ENCODE data around the gene SLC35F1.

SLC35F1 gene

DNA sequence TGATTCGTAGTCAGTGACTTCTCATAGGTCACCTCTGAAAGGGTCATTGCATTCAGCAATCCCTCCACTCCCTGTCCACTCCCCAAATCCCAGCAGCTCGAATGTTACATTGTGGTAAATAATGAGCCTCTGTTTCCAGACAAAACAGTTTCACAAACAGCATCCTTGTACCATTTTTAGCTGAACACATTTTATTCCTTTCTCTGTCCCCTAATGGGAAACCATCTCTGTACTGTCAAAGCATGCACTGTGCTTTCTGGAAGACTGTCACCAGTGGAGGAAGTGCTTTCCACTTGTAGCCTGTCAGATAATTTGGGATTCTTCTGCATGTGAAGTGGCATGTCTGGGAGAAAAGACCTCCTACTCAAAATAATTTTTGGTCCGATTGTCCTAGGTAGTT lies 82.0 kb downstream of the SLC35F1 start:
- no peak overlapping the region for H3K4me3 ChIP-seq (ENCODE audit: insufficient read length, low read depth)
- no peak overlapping the region for H3K9ac ChIP-seq (ENCODE audit: insufficient read length, low read depth)
- no peaks in the 10 kb centered on the region for H3K9me3 ChIP-seq (ENCODE audit: insufficient read depth, low read length)
- no peaks in the 10 kb centered on the region for H3K4me1 ChIP-seq (ENCODE audit: insufficient read depth, insufficient read length)
- H3K27me3 ChIP-seq (ENCODE audit: insufficient read depth, insufficient read length) = no peaks in the 10 kb centered on the region
- no peaks in the 10 kb centered on the region for H3K36me3 ChIP-seq (ENCODE audit: insufficient read depth, insufficient read length, low read length)
- TF ChIP-seq ZNF274 (IDR thresholded peaks at IDR 0.05; ENCODE audit: low read depth, low read length) (no peak), YY1 (IDR thresholded peaks at IDR 0.05; ENCODE audit: insufficient read depth, insufficient read length) (no peak), SUZ12 (IDR thresholded peaks at IDR 0.05; ENCODE audit: extremely low read depth, insufficient read depth, insufficient read length) (no peak)
- DNase-seq (ENCODE audit: low read depth, low spot score) = no peak

DNA sequence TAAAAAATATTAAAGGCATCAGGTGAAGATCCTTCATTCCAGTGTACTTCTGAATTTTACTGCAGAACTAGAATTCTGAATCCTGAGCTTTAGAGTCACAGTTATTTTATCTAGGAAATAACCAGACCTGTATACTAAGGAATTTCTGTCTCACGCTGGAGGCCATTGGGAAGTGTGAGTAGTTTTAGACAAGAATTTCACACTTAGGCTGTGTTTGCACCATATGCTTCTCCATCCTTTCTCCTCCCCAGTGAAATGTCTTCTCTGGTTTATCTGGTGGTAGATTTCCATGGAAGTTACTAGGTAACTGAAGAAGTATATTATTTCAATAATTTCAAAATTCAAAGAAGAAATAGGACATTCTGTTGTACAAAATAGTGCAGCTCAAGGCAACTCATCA lies 83.1 kb downstream of the SLC35F1 start:
- Histone ChIP-seq H3K4me1 (ENCODE audit: insufficient read depth, insufficient read length) (no peaks in the 10 kb centered on the region), H3K9me3 (ENCODE audit: insufficient read depth, low read length) (no peaks in the 10 kb centered on the region), H3K4me3 (ENCODE audit: insufficient read length, low read depth) (no peak overlapping the region), H3K36me3 (ENCODE audit: insufficient read depth, insufficient read length, low read length) (no peaks in the 10 kb centered on the region), H3K27me3 (ENCODE audit: insufficient read depth, insufficient read length) (no peaks in the 10 kb centered on the region), H3K9ac (ENCODE audit: insufficient read length, low read depth) (no peak overlapping the region)
- no peak for TF ChIP-seq ZNF274 (IDR thresholded peaks at IDR 0.05; ENCODE audit: low read depth, low read length)
- no peak for TF ChIP-seq SUZ12 (IDR thresholded peaks at IDR 0.05; ENCODE audit: extremely low read depth, insufficient read depth, insufficient read length)
- TF ChIP-seq YY1 (IDR thresholded peaks at IDR 0.05; ENCODE audit: insufficient read depth, insufficient read length) = no peak
- DNase-seq (ENCODE audit: low read depth, low spot score) = no peak

DNA sequence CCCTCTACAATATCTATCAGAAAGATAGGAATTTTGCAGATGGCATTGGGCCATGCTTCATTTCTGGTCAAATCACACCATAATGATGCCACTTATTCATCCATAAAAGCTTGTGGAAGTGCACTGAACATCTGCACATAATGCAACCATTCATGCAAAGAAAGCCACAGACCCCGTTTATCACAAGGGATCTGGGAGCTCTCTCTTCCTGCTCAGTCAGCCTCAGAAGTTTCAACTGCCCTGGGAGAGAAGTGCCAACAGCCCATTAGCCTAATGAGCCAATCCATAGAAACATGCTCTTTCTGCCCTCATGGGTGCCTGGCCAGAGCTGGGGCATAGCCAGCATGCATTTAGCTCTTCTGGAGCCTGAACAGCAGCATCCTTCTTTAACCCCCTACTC lies 85.8 kb downstream of the SLC35F1 start:
- Histone ChIP-seq H3K9me3 (ENCODE audit: insufficient read depth, low read length) (no peaks in the 10 kb centered on the region; the same call in 1 of the 2 replicates), H3K36me3 (ENCODE audit: insufficient read depth, insufficient read length, low read length) (no peaks in the 10 kb centered on the region), H3K27me3 (ENCODE audit: insufficient read depth, insufficient read length) (no peaks in the 10 kb centered on the region), H3K4me1 (ENCODE audit: insufficient read depth, insufficient read length) (no peaks in the 10 kb centered on the region), H3K4me3 (ENCODE audit: insufficient read length, low read depth) (no peak overlapping the region), H3K9ac (ENCODE audit: insufficient read length, low read depth) (no peak overlapping the region)
- TF ChIP-seq YY1 (IDR thresholded peaks at IDR 0.05; ENCODE audit: insufficient read depth, insufficient read length) = no peak
- no peak for TF ChIP-seq ZNF274 (IDR thresholded peaks at IDR 0.05; ENCODE audit: low read depth, low read length)
- no peak for TF ChIP-seq SUZ12 (IDR thresholded peaks at IDR 0.05; ENCODE audit: extremely low read depth, insufficient read depth, insufficient read length)
- no peak for DNase-seq (ENCODE audit: low read depth, low spot score)

DNA sequence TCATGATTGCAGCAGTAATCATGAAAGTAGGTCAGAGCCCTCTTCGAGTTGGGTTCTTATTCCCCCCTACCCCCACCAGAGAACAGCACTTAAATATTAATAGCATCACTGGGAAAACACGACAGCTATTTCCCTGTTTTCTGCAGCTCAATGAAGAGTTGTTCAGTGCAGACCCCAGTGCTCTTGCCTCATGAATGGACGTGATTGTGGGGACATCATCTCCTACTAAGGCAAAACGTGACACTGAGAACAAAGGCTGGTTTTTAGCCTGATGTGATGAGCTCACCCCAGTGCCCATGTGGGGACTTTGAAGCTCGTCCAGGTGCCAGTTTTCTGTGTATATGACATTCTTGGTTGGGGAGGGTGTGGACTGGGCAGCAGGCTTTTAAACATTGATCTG lies 105.9 kb downstream of the SLC35F1 start:
- Histone ChIP-seq H3K36me3 (ENCODE audit: insufficient read depth, insufficient read length, low read length) (no peaks in the 10 kb centered on the region), H3K9me3 (ENCODE audit: insufficient read depth, low read length) (no peaks in the 10 kb centered on the region), H3K9ac (ENCODE audit: insufficient read length, low read depth) (no peak overlapping the region), H3K4me1 (ENCODE audit: insufficient read depth, insufficient read length) (no peaks in the 10 kb centered on the region), H3K4me3 (ENCODE audit: insufficient read length, low read depth) (no peak overlapping the region), H3K27me3 (ENCODE audit: insufficient read depth, insufficient read length) (no peaks in the 10 kb centered on the region)
- DNase-seq (ENCODE audit: low read depth, low spot score) = no peak
- TF ChIP-seq SUZ12 (IDR thresholded peaks at IDR 0.05; ENCODE audit: extremely low read depth, insufficient read depth, insufficient read length) = no peak
- TF ChIP-seq YY1 (IDR thresholded peaks at IDR 0.05; ENCODE audit: insufficient read depth, insufficient read length) = no peak
- TF ChIP-seq ZNF274 (IDR thresholded peaks at IDR 0.05; ENCODE audit: low read depth, low read length) = no peak

DNA sequence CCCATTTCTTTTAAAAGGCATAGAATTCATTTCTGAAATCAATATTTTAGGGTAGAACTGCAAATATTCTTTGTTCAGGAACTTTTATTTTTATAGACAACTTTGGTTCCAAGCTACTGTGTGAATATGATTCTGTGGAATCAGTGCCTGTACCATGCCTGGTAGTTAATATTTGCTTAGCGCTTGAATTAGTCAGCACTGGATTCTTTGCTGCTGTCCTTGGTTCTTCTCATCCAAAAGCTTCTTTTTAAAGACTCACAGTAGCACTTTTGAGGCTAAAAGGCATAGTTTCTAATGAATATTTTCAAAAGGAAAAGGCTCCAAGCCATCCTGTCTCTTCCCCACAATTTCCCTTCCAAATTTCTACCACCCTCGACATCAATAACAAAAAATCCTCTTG lies 109.5 kb downstream of the SLC35F1 start:
- TF ChIP-seq ZNF274 (IDR thresholded peaks at IDR 0.05; ENCODE audit: low read depth, low read length) (no peak), YY1 (IDR thresholded peaks at IDR 0.05; ENCODE audit: insufficient read depth, insufficient read length) (no peak), SUZ12 (IDR thresholded peaks at IDR 0.05; ENCODE audit: extremely low read depth, insufficient read depth, insufficient read length) (no peak)
- DNase-seq (ENCODE audit: low read depth, low spot score) = no peak
- Histone ChIP-seq H3K27me3 (ENCODE audit: insufficient read depth, insufficient read length) (no peaks in the 10 kb centered on the region), H3K9me3 (ENCODE audit: insufficient read depth, low read length) (no peaks in the 10 kb centered on the region), H3K9ac (ENCODE audit: insufficient read length, low read depth) (no peak overlapping the region), H3K4me3 (ENCODE audit: insufficient read length, low read depth) (no peak overlapping the region), H3K36me3 (ENCODE audit: insufficient read depth, insufficient read length, low read length) (no peaks in the 10 kb centered on the region), H3K4me1 (ENCODE audit: insufficient read depth, insufficient read length) (no peaks in the 10 kb centered on the region)

DNA sequence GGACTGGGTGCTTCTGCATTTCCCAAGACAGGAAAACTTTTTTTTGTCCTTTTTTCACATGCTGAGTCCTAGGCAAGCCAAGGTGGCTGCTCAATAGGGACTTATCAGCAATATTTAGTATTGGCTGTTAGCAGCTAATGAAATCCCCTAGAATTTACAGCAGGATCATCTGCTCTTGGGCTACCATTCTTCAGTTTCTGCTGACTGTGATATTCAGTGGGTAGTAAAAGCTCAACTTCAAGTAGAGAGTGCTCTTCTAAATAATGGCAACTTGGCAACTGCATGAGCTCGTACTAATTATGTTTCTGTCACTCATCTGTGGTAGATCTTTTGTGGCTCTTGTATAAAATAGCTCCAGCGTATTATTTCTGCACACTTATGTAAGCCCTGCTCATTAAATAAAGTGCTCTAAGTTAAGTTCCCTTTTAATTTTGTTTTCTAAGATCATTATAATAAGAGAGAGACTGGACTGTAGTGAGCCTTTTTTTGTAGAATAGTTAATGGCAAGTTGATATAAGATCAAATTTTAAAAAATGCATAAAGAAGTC lies 110.3 kb downstream of the SLC35F1 start:
- H3K4me1 ChIP-seq (ENCODE audit: insufficient read depth, insufficient read length) = no peaks in the 10 kb centered on the region
- DNase-seq (ENCODE audit: low read depth, low spot score) = no peak
- no peaks in the 10 kb centered on the region for H3K36me3 ChIP-seq (ENCODE audit: insufficient read depth, insufficient read length, low read length)
- H3K27me3 ChIP-seq (ENCODE audit: insufficient read depth, insufficient read length) = no peaks in the 10 kb centered on the region
- no peak overlapping the region for H3K4me3 ChIP-seq (ENCODE audit: insufficient read length, low read depth)
- no peak for TF ChIP-seq SUZ12 (IDR thresholded peaks at IDR 0.05; ENCODE audit: extremely low read depth, insufficient read depth, insufficient read length)
- TF ChIP-seq ZNF274 (IDR thresholded peaks at IDR 0.05; ENCODE audit: low read depth, low read length) = no peak
- no peak for TF ChIP-seq YY1 (IDR thresholded peaks at IDR 0.05; ENCODE audit: insufficient read depth, insufficient read length)
- no peak overlapping the region for H3K9ac ChIP-seq (ENCODE audit: insufficient read length, low read depth)
- H3K9me3 ChIP-seq (ENCODE audit: insufficient read depth, low read length) = no peaks in the 10 kb centered on the region

DNA sequence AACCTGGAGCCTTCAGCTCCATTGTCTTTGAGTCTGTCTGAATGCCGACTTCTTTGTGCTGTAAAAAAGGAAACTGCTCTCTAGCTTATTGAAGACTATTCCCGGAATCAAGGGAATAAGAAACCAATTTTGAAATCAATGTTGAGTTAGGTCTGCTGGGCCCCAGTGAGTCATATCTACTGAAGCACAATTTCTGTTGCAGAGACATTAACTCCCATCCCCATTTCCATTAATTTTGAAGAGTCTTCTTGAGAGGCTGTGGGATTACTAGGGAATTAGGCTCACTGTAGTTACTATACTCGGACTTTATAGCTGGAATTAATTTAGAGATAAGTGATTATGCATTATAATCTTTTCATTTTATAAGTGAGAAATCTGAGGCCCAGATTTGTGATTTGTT lies 116.7 kb downstream of the SLC35F1 start:
- Histone ChIP-seq H3K4me1 (ENCODE audit: insufficient read depth, insufficient read length) (no peaks in the 10 kb centered on the region), H3K27me3 (ENCODE audit: insufficient read depth, insufficient read length) (no peaks in the 10 kb centered on the region), H3K36me3 (ENCODE audit: insufficient read depth, insufficient read length, low read length) (no peaks in the 10 kb centered on the region), H3K9ac (ENCODE audit: insufficient read length, low read depth) (no peak overlapping the region), H3K9me3 (ENCODE audit: insufficient read depth, low read length) (no peaks in the 10 kb centered on the region), H3K4me3 (ENCODE audit: insufficient read length, low read depth) (no peak overlapping the region)
- no peak for DNase-seq (ENCODE audit: low read depth, low spot score)
- TF ChIP-seq SUZ12 (IDR thresholded peaks at IDR 0.05; ENCODE audit: extremely low read depth, insufficient read depth, insufficient read length) (no peak), ZNF274 (IDR thresholded peaks at IDR 0.05; ENCODE audit: low read depth, low read length) (no peak), YY1 (IDR thresholded peaks at IDR 0.05; ENCODE audit: insufficient read depth, insufficient read length) (no peak)
